GM12875 (cell line): Measurements from ENCODE around the gene UGT1A7.

Experiments
- H3K4me3 ChIP-seq: one replicate; pipeline ENCODE4 v1.5.1; 2011; ENCODE audit warnings: low read depth, low read length, control low read depth
- CTCF ChIP-seq: IDR thresholded peaks from 2 replicates; pipeline ENCODE4 v1.5.1; 2011; ENCODE audit warnings: low read depth, mild to moderate bottlenecking, control low read depth, inconsistent platforms, low read length, moderate library complexity, borderline replicate concordance; ENCODE audit not compliant: insufficient read depth

UGT1A7 gene

GRCh38 chr2:233807966-233808935, 126.5 kb downstream of the UGT1A7 start:
- H3K4me3 ChIP-seq, result no peak overlapping the region
- TF ChIP-seq CTCF, result no peak

- no peak for TF ChIP-seq CTCF
- no peak overlapping the region for H3K4me3 ChIP-seq
Observed at GRCh38 chr2:233810385-233810784, 128.7 kb downstream of the UGT1A7 start.

GRCh38 chr2:233811087-233811486, 129.4 kb downstream of the UGT1A7 start:
- H3K4me3 ChIP-seq, result no peak overlapping the region
- TF ChIP-seq CTCF, result no peak

- no peak for TF ChIP-seq CTCF
- H3K4me3 ChIP-seq, result no peak overlapping the region
Observed at GRCh38 chr2:233811732-233812131, 130.0 kb downstream of the UGT1A7 start.

GRCh38 chr2:233813236-233814055, 131.7 kb downstream of the UGT1A7 start:
- H3K4me3 ChIP-seq, result no peak overlapping the region
- TF ChIP-seq CTCF, result no peak

GRCh38 chr2:233814056-233814835, 132.5 kb downstream of the UGT1A7 start:
- TF ChIP-seq CTCF, result no peak
- no peak overlapping the region for H3K4me3 ChIP-seq
